Sigmoid colon (tissue), 7 donors: ENCODE measurements around the gene NT5E. TPM values are rescaled to one million over a fixed set of nuclear protein-coding genes. Genes with fewer than 3 reads are reported as not detected.
"Not testable (repeated sequence)": the region's sequence is repeated elsewhere in the genome, so short reads cannot be mapped to it uniquely, and the experiment has no call there.

ENCODE experiments used
- DNase-seq: peaks from one replicate; pipeline ENCODE4 v3.0.0-alpha.2; 2019
- H3K27ac ChIP-seq, 4 donors: fragments of 200-600 bp; sonication (generic); one replicate each; pipeline ENCODE4 v1.5.1; 2016 to 2019; ENCODE audit warnings: mild to moderate bottlenecking in 1 of 4
- H3K27me3 ChIP-seq, 3 donors: fragments of 200-600 bp; sonication (generic); one replicate each; pipeline ENCODE4 v1.5.1; 2019; ENCODE audit warnings: mild to moderate bottlenecking in 1 of 3
- H3K36me3 ChIP-seq, 4 donors: fragments of 200-600 bp; sonication (generic); one replicate each; pipeline ENCODE4 v1.5.1; 2016 to 2019
- H3K4me1 ChIP-seq, 4 donors: fragments of 200-600 bp; sonication (generic); one replicate each; pipeline ENCODE4 v1.5.1; 2017 to 2019
- H3K4me3 ChIP-seq, 4 donors: fragments of 200-600 bp; sonication (generic); one replicate each; pipeline ENCODE4 v1.5.1; 2017 to 2019; ENCODE audit warnings: mild to moderate bottlenecking in 2 of 4, moderate library complexity in 1 of 4
- H3K9me3 ChIP-seq, 4 donors: fragments of 200-600 bp in 3 of 4; sonication (generic) in 3 of 4; one replicate each; pipeline versions ENCODE4 v1.5.1 to v1.6.1; 2013 to 2019
- EP300 ChIP-seq, 4 donors: sonication (generic); formaldehyde crosslinking; IDR thresholded peaks; one replicate each; pipeline ENCODE4 v1.6.1; 2017; ENCODE audit warnings: antibody characterized with exemption in 4 of 4
- POLR2A ChIP-seq, 2 donors: fragments of 450-650 bp; IDR thresholded peaks; one replicate each; pipeline ENCODE4 v1.6.1; 2016; ENCODE audit warnings: antibody characterized with exemption in 2 of 2, mild to moderate bottlenecking in 2 of 2, moderate library complexity in 2 of 2
- POLR2AphosphoS5 ChIP-seq, 4 donors: sonication (generic); formaldehyde crosslinking; IDR thresholded peaks; one replicate each; pipeline ENCODE4 v1.6.1; 2017; ENCODE audit warnings: antibody characterized with exemption in 4 of 4
- WGBS, 2 donors: extraction: QIAGEN DNeasy Blood & Tissue Kit; methylation state at CpG; one replicate each; pipeline ENCODE4 v1.1.7; 2013; 5-methylcytosine and 5-hydroxymethylcytosine counted together
- intact Hi-C: fragments of 100-400 bp; cut with DNase I; formaldehyde crosslinking; loops from one replicate; pipeline ENCODE4 v1.15.1; 2023
- polyA plus RNA-seq, 3 donors: library from polyadenylated mRNA; stranded (reverse); fragments of 200-250 nt; gene quantifications; one replicate each; pipeline ENCODE4 v1.2.3, GENCODE V29; 2013
- total RNA-seq, 4 donors: library from RNA; depleted of rRNA; stranded (reverse); fragments of >200 nt; gene quantifications; one replicate each; pipeline ENCODE4 v1.1.0, GENCODE V29; 2016
- TF ChIP-seq, protein P1 (sequence below), 4 experiments: fragments of 450-650 bp in 3 of 4; fragments of 200-600 bp in 1 of 4; IDR thresholded peaks; one replicate each; pipeline ENCODE4 v1.5.1; 2016 to 2019; ENCODE audit warnings: antibody characterized with exemption in 4 of 4, mild to moderate bottlenecking in 3 of 4, moderate library complexity in 2 of 4
- donor health status: healthy with polysubstance abuse.
- donor health status: Bipolar disorder and iron deficiency.
- donor health status: healthy.

NT5E gene
- total and polyA plus RNA-seq, 7 donors, result 4.6 to 70.3 (median 21.7) TPM

- H3K4me3 ChIP-seq, result no peak overlapping the region
These were observed 47.0 kb upstream of the NT5E start for GRCh38 chr6:85402922-85403321.

GRCh38 chr6:85403331-85404015 is 46.4 kb upstream of the NT5E start:
- H3K9me3 ChIP-seq, result no peaks in the 10 kb centered on the region
- TF ChIP-seq POLR2AphosphoS5 (IDR thresholded peaks at IDR 0.05), result no peak
- TF ChIP-seq, protein P1, sequence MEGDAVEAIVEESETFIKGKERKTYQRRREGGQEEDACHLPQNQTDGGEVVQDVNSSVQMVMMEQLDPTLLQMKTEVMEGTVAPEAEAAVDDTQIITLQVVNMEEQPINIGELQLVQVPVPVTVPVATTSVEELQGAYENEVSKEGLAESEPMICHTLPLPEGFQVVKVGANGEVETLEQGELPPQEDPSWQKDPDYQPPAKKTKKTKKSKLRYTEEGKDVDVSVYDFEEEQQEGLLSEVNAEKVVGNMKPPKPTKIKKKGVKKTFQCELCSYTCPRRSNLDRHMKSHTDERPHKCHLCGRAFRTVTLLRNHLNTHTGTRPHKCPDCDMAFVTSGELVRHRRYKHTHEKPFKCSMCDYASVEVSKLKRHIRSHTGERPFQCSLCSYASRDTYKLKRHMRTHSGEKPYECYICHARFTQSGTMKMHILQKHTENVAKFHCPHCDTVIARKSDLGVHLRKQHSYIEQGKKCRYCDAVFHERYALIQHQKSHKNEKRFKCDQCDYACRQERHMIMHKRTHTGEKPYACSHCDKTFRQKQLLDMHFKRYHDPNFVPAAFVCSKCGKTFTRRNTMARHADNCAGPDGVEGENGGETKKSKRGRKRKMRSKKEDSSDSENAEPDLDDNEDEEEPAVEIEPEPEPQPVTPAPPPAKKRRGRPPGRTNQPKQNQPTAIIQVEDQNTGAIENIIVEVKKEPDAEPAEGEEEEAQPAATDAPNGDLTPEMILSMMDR (IDR thresholded peaks at IDR 0.05), result no peak
- TF ChIP-seq POLR2A (IDR thresholded peaks at IDR 0.05), result no peak
- TF ChIP-seq EP300 (IDR thresholded peaks at IDR 0.05), result no peak
- WGBS, 2 donors, result 86 to 88% methylated on average over 2 of the region's 2 CpGs
- H3K27me3 ChIP-seq, result no peaks in the 10 kb centered on the region
- no peak overlapping the region for H3K27ac ChIP-seq
- no peaks in the 10 kb centered on the region for H3K4me1 ChIP-seq
- H3K4me3 ChIP-seq, result no peak overlapping the region
- intact Hi-C loops, result no loop called here
- DNase-seq, result no peak
- no peaks in the 10 kb centered on the region for H3K36me3 ChIP-seq

More at GRCh38 chr6:85402922-85403321, 47.0 kb upstream of the NT5E start:
- TF ChIP-seq EP300 (IDR thresholded peaks at IDR 0.05) (no peak), POLR2AphosphoS5 (IDR thresholded peaks at IDR 0.05) (no peak), POLR2A (IDR thresholded peaks at IDR 0.05) (no peak)
- TF ChIP-seq, protein P1 (IDR thresholded peaks at IDR 0.05), result no peak
- no peak for DNase-seq
- intact Hi-C loops, result no loop called here
- WGBS, 2 donors, result 55 to 68% methylated on average over 7 of the region's 7 CpGs
- Histone ChIP-seq H3K27me3 (no peaks in the 10 kb centered on the region), H3K9me3 (no peaks in the 10 kb centered on the region), H3K27ac (no peak overlapping the region), H3K4me1 (no peaks in the 10 kb centered on the region), H3K36me3 (no peaks in the 10 kb centered on the region)

- DNase-seq, H3K36me3 ChIP-seq, H3K4me1 ChIP-seq, H3K4me3 ChIP-seq, intact Hi-C loops, H3K27ac ChIP-seq, H3K9me3 ChIP-seq, H3K27me3 ChIP-seq: not testable (repeated sequence)
- WGBS, 2 donors, result 49 to 73% methylated on average over 4 of the region's 4 CpGs
These were observed 45.8 kb upstream of the NT5E start for GRCh38 chr6:85404016-85404563.

DNA sequence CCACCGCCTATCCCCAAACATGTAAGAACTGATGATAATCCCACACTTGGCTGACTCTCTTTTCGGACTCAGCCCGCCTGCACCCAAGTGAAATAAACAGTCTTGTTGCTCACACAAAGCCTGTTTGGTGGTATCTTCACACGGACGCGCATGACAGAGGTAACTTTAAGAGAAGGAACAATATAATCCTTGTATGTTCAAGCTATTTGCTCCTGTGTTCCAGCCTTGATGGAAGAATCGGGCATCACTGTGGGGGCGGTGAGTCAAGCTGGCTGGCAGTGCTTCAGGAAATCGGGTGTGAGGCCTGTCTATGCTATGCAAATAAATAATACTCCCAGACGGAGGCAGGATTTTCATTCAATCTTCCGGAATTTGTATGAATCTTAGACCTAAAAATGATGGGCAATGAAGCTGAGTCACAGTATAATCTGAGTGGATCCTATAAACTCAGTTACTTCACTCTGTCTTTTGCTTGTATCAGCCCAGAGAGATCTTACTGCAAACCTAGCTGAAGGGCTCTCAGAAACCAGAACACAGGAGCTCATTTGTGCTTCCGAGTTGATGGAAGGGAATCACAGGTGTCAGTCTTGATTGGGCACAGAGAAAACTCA is 45.2 kb upstream of the NT5E start:
- 12 to 60% methylated on average over 12 of the region's 12 CpGs for WGBS, 2 donors
- no peaks in the 10 kb centered on the region for H3K4me1 ChIP-seq
- no peak for DNase-seq
- no peak overlapping the region for H3K4me3 ChIP-seq
- H3K27me3 ChIP-seq, result no peaks in the 10 kb centered on the region
- H3K9me3 ChIP-seq, result no peaks in the 10 kb centered on the region
- no peak overlapping the region for H3K27ac ChIP-seq
- intact Hi-C loops, result no loop called here
- no peak for TF ChIP-seq POLR2A (IDR thresholded peaks at IDR 0.05)
- TF ChIP-seq, protein P1 (IDR thresholded peaks at IDR 0.05), result no peak
- TF ChIP-seq POLR2AphosphoS5 (IDR thresholded peaks at IDR 0.05), result no peak
- no peak for TF ChIP-seq EP300 (IDR thresholded peaks at IDR 0.05)
- H3K36me3 ChIP-seq, result no peaks in the 10 kb centered on the region

DNA sequence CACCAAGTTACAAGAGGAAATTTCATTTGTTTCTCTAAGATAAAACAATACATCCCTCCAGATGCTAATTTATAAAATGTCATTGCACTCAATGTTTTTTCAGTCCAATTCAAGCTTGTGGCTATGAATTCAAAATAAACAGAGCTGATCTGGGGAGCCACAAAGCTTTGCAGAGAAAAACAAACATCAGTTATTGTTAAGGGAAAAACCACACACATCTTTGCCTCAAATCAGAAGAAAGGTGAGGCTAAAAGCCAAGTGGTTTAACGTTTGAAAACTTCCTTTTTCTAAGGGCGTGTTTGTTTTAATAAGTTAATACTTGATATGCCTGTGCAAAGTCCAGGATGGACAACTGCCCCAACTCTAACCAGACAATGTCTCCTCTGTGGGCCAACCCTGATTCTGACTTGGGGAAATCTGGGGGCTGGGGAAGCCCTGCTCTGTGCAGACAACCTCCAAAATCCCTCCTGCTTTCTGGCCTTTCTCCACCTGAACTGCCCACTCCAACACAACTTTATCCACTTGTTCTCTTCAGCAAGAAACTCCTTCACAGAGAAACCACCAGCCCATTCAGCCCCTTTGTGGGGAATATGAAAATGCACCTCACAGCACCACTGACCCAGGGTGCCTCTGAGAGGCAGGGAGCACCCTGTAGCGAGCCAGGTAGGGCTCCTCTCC is 44.6 kb upstream of the NT5E start:
- no peak for DNase-seq
- Histone ChIP-seq H3K4me1 (no peaks in the 10 kb centered on the region), H3K27me3 (no peaks in the 10 kb centered on the region), H3K36me3 (no peaks in the 10 kb centered on the region), H3K9me3 (no peaks in the 10 kb centered on the region), H3K4me3 (no peak overlapping the region), H3K27ac (no peak overlapping the region)
- WGBS, 2 donors, result 9 to 38% methylated on average over 3 of the region's 3 CpGs
- TF ChIP-seq POLR2AphosphoS5 (IDR thresholded peaks at IDR 0.05) (no peak), EP300 (IDR thresholded peaks at IDR 0.05) (no peak), POLR2A (IDR thresholded peaks at IDR 0.05) (no peak)
- TF ChIP-seq, protein P1 (IDR thresholded peaks at IDR 0.05), result no peak
- intact Hi-C loops, result no loop called here
